Mesothelial cell of epicardium (in vitro differentiated cells): Measurements from ENCODE around the gene RARS1. TPM values are rescaled to one million over a fixed set of nuclear protein-coding genes. Genes with fewer than 3 reads are reported as not detected.
A peak's percentile ranks its signal among the peaks of the same experiment; 100 is the strongest.

ENCODE experiments used
- DNase-seq, 2 experiments: peaks; one replicate each; pipeline ENCODE4 v3.0.0; 2021; ENCODE audit warnings: low spot score in 2 of 2; ENCODE audit not compliant: unreplicated experiment in 2 of 2
- H3K27ac Mint-ChIP-seq: 2 replicates; pipeline ENCODE4 v1.8.0; 2021; ENCODE audit warnings: mixed read lengths
- H3K27me3 Mint-ChIP-seq: 2 replicates; pipeline ENCODE4 v1.8.0; 2021; ENCODE audit warnings: low read depth, mixed read lengths
- H3K36me3 Mint-ChIP-seq: 2 replicates; pipeline ENCODE4 v1.8.0; 2021; ENCODE audit warnings: mixed read lengths
- H3K4me1 Mint-ChIP-seq: 2 replicates; pipeline ENCODE4 v1.8.0; 2021; ENCODE audit warnings: mixed read lengths
- H3K4me3 Mint-ChIP-seq: 2 replicates; pipeline ENCODE4 v1.8.0; 2021; ENCODE audit warnings: mild to moderate bottlenecking, moderate library complexity, mixed read lengths
- H3K9me3 Mint-ChIP-seq: 2 replicates; pipeline ENCODE4 v1.8.0; 2021; ENCODE audit warnings: mixed read lengths
- total RNA-seq: library from RNA; stranded (reverse); gene quantifications from 3 replicates; pipeline ENCODE4 v1.2.1, GENCODE V29; 2021
- TF ChIP-seq, protein P1 (sequence below): fragments of 200-600 bp; sonication (generic); IDR thresholded peaks from one replicate; pipeline ENCODE4 v1.5.0; 2021; ENCODE audit warnings: antibody characterized with exemption; ENCODE audit not compliant: unreplicated experiment

The RARS1 gene
- total RNA-seq, 1 donor from 2014 or later = 98.2 TPM

DNA sequence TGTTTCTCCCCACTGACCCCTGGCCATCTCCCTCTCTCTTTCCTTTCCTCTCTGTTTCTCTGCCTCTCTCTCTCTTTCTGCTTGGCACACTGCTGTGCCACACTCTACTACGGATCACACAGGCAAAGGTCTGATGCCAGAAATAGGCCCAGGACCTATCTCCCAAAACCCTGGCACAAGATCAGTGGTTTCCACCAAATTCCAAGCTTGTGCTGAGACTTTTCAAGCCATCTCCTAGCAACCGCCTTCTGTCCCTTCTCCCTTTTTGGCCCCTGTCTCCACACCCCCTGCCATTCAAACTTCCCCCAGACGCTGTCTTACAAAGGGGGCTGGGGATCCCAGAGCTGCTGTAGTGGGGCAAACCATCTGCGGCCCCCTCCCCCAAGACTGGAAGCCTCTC lies 38.5 kb upstream of the RARS1 start:
- H3K4me1 Mint-ChIP-seq = peaks cover 21% of the 10 kb centered on the region
- H3K27ac Mint-ChIP-seq = peak overlapping the region; percentile 57
- TF ChIP-seq, protein P1, sequence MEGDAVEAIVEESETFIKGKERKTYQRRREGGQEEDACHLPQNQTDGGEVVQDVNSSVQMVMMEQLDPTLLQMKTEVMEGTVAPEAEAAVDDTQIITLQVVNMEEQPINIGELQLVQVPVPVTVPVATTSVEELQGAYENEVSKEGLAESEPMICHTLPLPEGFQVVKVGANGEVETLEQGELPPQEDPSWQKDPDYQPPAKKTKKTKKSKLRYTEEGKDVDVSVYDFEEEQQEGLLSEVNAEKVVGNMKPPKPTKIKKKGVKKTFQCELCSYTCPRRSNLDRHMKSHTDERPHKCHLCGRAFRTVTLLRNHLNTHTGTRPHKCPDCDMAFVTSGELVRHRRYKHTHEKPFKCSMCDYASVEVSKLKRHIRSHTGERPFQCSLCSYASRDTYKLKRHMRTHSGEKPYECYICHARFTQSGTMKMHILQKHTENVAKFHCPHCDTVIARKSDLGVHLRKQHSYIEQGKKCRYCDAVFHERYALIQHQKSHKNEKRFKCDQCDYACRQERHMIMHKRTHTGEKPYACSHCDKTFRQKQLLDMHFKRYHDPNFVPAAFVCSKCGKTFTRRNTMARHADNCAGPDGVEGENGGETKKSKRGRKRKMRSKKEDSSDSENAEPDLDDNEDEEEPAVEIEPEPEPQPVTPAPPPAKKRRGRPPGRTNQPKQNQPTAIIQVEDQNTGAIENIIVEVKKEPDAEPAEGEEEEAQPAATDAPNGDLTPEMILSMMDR = no peak
- H3K9me3 Mint-ChIP-seq = no peaks in the 10 kb centered on the region
- H3K27me3 Mint-ChIP-seq = no peaks in the 10 kb centered on the region
- no peak for DNase-seq
- peaks cover 30% of the 10 kb centered on the region for H3K36me3 Mint-ChIP-seq
- no peak overlapping the region for H3K4me3 Mint-ChIP-seq

DNA sequence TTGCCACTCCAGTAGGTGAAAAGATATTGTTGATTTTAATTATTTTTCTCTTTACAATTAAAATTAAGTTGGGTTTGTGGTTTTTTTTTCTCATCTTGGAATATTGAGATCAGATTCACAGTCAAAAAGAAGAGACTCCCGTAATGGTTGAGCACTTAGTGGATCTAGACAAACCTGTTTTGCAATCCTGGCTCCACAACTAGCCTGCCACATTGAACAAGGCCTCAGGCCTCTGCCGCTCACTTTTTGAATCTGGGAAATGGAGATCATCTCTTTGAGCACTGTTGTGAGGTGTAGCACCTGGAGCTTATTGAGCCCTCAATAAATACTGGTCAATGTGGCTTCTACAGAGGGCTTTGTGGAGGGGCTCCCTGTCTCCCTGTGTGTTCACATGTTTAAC lies 37.1 kb upstream of the RARS1 start:
- Mint-ChIP-seq H3K27me3 (no peaks in the 10 kb centered on the region), H3K9me3 (no peaks in the 10 kb centered on the region), H3K27ac (peak overlapping the region; percentile 1), H3K36me3 (peaks cover 24% of the 10 kb centered on the region), H3K4me3 (no peak overlapping the region), H3K4me1 (peaks cover 21% of the 10 kb centered on the region)
- DNase-seq = no peak
- TF ChIP-seq, protein P1 = no peak

DNA sequence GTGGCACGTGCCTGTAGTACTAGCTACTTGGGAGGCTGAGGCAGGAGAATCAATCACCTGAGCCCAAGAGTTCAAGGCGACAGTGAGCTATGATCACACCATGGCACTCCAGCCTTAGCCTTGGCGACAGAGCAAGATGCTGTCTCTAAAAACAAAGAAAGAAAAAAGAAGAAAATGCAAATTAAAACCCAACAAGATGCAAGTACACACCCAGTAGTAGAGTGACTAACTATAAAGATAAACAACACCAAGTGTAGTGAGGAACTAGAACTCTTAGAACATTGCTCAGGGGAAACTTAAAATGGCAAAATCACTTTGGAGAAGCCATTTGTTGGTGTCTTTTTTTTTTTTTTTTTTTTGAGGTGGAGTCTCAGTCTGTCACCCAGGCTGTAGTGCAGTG lies 34.7 kb upstream of the RARS1 start:
- Mint-ChIP-seq H3K27me3 (no peaks in the 10 kb centered on the region), H3K27ac (no peak overlapping the region), H3K36me3 (peaks cover 21% of the 10 kb centered on the region), H3K4me3 (no peak overlapping the region), H3K9me3 (no peaks in the 10 kb centered on the region), H3K4me1 (peaks cover 19% of the 10 kb centered on the region)
- TF ChIP-seq, protein P1 = no peak
- no peak for DNase-seq

DNA sequence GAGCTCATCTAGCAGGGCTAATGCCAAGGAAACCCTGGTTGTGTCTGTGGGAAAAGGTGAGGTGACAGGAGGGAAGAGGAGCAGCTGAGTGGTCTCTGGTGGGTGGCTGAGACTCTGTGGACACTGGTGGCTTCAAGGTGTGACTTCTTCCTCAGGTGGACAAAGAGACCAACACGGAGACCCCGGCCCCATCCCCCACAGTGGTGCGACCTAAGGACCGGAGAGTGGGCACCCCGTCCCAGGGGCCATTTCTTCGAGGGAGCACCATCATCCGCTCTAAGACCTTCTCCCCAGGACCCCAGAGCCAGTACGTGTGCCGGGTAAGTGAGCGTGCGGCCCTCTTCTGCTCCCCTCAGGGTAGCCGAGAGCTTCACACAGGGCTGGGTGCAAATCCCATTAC lies 31.1 kb upstream of the RARS1 start:
- Mint-ChIP-seq H3K4me3 (no peak overlapping the region), H3K36me3 (peaks cover 37% of the 10 kb centered on the region), H3K9me3 (peaks cover 10% of the 10 kb centered on the region), H3K27me3 (no peaks in the 10 kb centered on the region), H3K4me1 (no peaks in the 10 kb centered on the region), H3K27ac (no peak overlapping the region)
- TF ChIP-seq, protein P1 = no peak
- no peak for DNase-seq

DNA sequence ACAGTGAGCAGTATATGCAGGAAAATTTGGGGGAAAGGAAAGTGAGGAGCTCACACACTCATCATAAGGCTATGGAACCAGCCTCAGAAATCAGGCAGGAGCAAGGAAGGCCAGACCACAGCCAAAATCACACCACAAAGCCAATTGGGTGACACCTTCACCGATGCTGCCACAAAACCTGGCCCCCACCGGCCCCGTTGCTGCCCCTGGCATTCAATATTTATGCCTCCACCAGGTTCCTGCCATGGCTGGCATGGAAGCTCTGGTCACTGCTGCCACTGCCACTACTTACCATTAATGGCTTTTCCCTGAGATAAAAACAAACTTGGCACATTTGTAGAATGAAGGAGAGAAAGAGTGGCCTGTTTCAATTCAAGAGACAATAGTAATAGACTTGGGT lies 28.7 kb upstream of the RARS1 start:
- Mint-ChIP-seq H3K4me3 (no peak overlapping the region), H3K27me3 (no peaks in the 10 kb centered on the region), H3K27ac (no peak overlapping the region), H3K36me3 (peaks cover 37% of the 10 kb centered on the region), H3K9me3 (peaks cover 10% of the 10 kb centered on the region), H3K4me1 (no peaks in the 10 kb centered on the region)
- TF ChIP-seq, protein P1 = no peak
- DNase-seq = no peak

DNA sequence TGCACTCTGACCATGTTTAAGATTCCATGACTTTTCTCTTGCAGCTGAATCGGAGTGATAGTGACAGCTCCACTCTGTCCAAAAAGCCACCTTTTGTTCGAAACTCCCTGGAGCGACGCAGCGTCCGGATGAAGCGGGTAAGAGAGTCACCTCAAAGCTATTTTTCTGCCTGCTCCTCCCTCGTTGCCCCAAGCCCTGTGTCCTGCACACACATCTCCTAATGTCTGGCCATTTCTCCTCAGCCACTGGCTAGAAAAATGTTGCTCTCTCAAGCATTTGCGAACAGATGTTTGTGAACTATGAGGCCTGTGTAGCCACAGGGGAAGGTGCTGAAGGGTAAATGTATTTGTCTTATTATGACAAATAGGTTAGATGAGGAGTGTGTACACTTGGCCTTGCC lies 25.7 kb upstream of the RARS1 start:
- DNase-seq = no peak
- H3K4me1 Mint-ChIP-seq = no peaks in the 10 kb centered on the region
- H3K9me3 Mint-ChIP-seq = peaks cover 10% of the 10 kb centered on the region
- H3K36me3 Mint-ChIP-seq = peaks cover 42% of the 10 kb centered on the region
- TF ChIP-seq, protein P1 = no peak
- no peak overlapping the region for H3K4me3 Mint-ChIP-seq
- no peaks in the 10 kb centered on the region for H3K27me3 Mint-ChIP-seq
- no peak overlapping the region for H3K27ac Mint-ChIP-seq
